ENCODE measurements around the gene RAMP3.

DNA sequence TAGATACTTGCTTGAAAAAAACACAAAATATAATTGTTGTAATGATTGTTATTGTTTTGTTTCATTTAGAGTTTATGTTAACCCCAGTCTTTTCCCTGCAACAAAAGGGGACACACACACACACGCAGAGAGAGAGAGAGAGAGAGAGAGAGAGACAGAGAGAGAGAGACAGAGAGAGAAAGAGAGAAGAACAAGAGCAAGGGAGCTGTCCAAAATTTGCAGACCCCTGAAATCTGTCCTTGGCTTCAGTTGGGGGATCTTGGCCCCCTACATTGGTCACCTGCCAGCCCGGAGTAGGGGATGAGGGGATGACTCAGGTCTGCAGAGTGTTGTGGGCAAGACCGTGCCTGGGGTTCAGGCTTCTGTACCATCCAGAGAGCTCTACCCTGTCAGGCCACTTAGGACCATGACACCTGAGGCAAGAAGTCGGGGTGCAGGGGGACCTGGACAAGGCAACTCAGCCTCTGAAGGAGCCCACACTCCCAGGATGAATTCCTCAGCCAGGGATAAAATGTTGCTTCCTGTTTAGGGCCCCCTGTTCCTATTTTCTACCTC, 73.1 kb downstream of the RAMP3 start:
- no peak for TF ChIP-seq POLR2A (IDR thresholded peaks at IDR 0.05)
- TF ChIP-seq, protein P1, sequence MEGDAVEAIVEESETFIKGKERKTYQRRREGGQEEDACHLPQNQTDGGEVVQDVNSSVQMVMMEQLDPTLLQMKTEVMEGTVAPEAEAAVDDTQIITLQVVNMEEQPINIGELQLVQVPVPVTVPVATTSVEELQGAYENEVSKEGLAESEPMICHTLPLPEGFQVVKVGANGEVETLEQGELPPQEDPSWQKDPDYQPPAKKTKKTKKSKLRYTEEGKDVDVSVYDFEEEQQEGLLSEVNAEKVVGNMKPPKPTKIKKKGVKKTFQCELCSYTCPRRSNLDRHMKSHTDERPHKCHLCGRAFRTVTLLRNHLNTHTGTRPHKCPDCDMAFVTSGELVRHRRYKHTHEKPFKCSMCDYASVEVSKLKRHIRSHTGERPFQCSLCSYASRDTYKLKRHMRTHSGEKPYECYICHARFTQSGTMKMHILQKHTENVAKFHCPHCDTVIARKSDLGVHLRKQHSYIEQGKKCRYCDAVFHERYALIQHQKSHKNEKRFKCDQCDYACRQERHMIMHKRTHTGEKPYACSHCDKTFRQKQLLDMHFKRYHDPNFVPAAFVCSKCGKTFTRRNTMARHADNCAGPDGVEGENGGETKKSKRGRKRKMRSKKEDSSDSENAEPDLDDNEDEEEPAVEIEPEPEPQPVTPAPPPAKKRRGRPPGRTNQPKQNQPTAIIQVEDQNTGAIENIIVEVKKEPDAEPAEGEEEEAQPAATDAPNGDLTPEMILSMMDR (IDR thresholded peaks at IDR 0.05 in 4 of 5, conservative IDR thresholded peaks at IDR 0.05 in 1 of 5) = no peak
